SK-N-SH (cell line): ENCODE results near the gene CLEC16A. TPM values are rescaled to one million over a fixed set of nuclear protein-coding genes. Genes with fewer than 3 reads are reported as not detected.
A peak's percentile ranks its signal among the peaks of the same experiment; 100 is the strongest.

Experiments used
- CTCF ChIA-PET: fragments of 300-600, 350-600 bp; formaldehyde crosslinking; extraction: SDS; loops from one replicate; lab custom pipeline; 2021; lab: Yijun Ruan, JAX
- POLR2A ChIA-PET: fragments of 350-600 bp; sonication (Branson Sonifier 250); formaldehyde crosslinking; extraction: SDS; loops from one replicate; lab custom pipeline; 2020; ENCODE audit warnings: antibody characterized with exemption, inconsistent platforms; lab: Yijun Ruan, JAX
- DNase-seq: peaks from one replicate; pipeline ENCODE4 v3.0.0; 2012
- H2AFZ ChIP-seq: fragments of 200-600 bp; sonication (generic); 2 replicates; pipeline ENCODE4 v1.8.1; 2016; ENCODE audit warnings: antibody characterized with exemption, mild to moderate bottlenecking, low read depth
- H3F3A ChIP-seq: fragments of 200-600 bp; sonication (generic); replicated peaks from 2 replicates; pipeline ENCODE3; 2016; ENCODE audit warnings: antibody characterized with exemption, mild to moderate bottlenecking; ENCODE audit not compliant: insufficient read depth
- H3K27ac ChIP-seq, 2 experiments: fragments of 200-500 bp in 1 of 2; fragments of 200-600 bp in 1 of 2; sonication (Bioruptor generic) in 1 of 2; sonication (generic), shearing (Covaris generic) in 1 of 2; 2 replicates each; pipeline versions ENCODE4 v1.5.1 to v1.6.1; 2014 to 2016; ENCODE audit warnings: low read depth in 2 of 2, inconsistent platforms in 1 of 2, low read length in 1 of 2, mild to moderate bottlenecking in 1 of 2, mixed read lengths in 1 of 2
- H3K27me3 ChIP-seq: fragments of 200-600 bp; sonication (generic), shearing (Covaris generic); 2 replicates; pipeline ENCODE4 v1.6.1; 2016; ENCODE audit warnings: mixed run types; ENCODE audit not compliant: insufficient read depth
- H3K36me3 ChIP-seq, 2 experiments: fragments of 200-500 bp in 1 of 2; fragments of 200-600 bp in 1 of 2; sonication (Bioruptor generic) in 1 of 2; sonication (generic) in 1 of 2; replicated peaks in 1 of 2; 2 replicates each; pipeline versions ENCODE3 to v1.5.1; 2014 to 2016; ENCODE audit warnings: low read length in 1 of 2, mild to moderate bottlenecking in 1 of 2; ENCODE audit not compliant: insufficient read depth in 2 of 2, control insufficient read depth in 1 of 2
- H3K4me1 ChIP-seq, 2 experiments: fragments of 200-500 bp in 1 of 2; fragments of 200-600 bp in 1 of 2; sonication (Bioruptor generic) in 1 of 2; sonication (generic), shearing (Covaris generic) in 1 of 2; 2 replicates each; pipeline versions ENCODE4 v1.5.1 to v1.6.1; 2014 to 2016; ENCODE audit warnings: low read depth in 1 of 2, low read length in 1 of 2, mixed run types in 1 of 2; ENCODE audit not compliant: insufficient read depth in 2 of 2, control insufficient read depth in 1 of 2
- H3K4me2 ChIP-seq: fragments of 200-600 bp; sonication (generic), shearing (Covaris generic); 2 replicates; pipeline ENCODE4 v1.6.1; 2017; ENCODE audit warnings: mixed run types
- H3K4me3 ChIP-seq, 2 experiments: fragments of 200-500 bp in 1 of 2; fragments of 200-600 bp in 1 of 2; sonication (Bioruptor generic) in 1 of 2; sonication (generic), shearing (Covaris generic) in 1 of 2; 2 replicates each; pipeline versions ENCODE4 v1.5.1 to v1.8.1; 2014 to 2016; ENCODE audit warnings: low read depth in 2 of 2, inconsistent platforms in 1 of 2, low read length in 1 of 2, mild to moderate bottlenecking in 1 of 2, mixed read lengths in 1 of 2, moderate library complexity in 1 of 2
- H3K79me2 ChIP-seq: fragments of 200-600 bp; sonication (generic); 2 replicates; pipeline ENCODE4 v1.8.1; 2017; ENCODE audit warnings: mild to moderate bottlenecking; ENCODE audit not compliant: insufficient read depth
- H3K9ac ChIP-seq: fragments of 200-600 bp; sonication (generic); 2 replicates; pipeline ENCODE4 v1.6.1; 2017; ENCODE audit warnings: mixed run types
- H3K9me2 ChIP-seq: fragments of 200-600 bp; sonication (generic); 2 replicates; pipeline ENCODE4 v1.6.1; 2017; ENCODE audit warnings: mixed run types
- H3K9me3 ChIP-seq: fragments of 200-600 bp; sonication (generic); 2 replicates; pipeline ENCODE4 v1.6.1; 2017; ENCODE audit warnings: mixed run types, mild to moderate bottlenecking, moderate library complexity
- H4K20me1 ChIP-seq: fragments of 200-600 bp; sonication (generic); 2 replicates; pipeline ENCODE4 v1.6.1; 2017; ENCODE audit warnings: mild to moderate bottlenecking, mixed run types; ENCODE audit not compliant: insufficient read depth
- ELF1 ChIP-seq: IDR thresholded peaks from 2 replicates; pipeline ENCODE4 v1.4.0; 2012
- EZH2phosphoT487 ChIP-seq: fragments of 200-600 bp; sonication (generic); IDR thresholded peaks from 2 replicates; pipeline ENCODE4 v1.6.1; 2017; ENCODE audit warnings: low read depth, mixed run types, mild to moderate bottlenecking, antibody characterized with exemption, moderate library complexity, borderline replicate concordance
- FOSL2 ChIP-seq: IDR thresholded peaks from 2 replicates; pipeline ENCODE4 v1.4.0; 2012; ENCODE audit warnings: low read depth, mild to moderate bottlenecking, moderate library complexity, borderline replicate concordance
- FOXJ3 ChIP-seq: sonication (generic); formaldehyde crosslinking; IDR thresholded peaks from 2 replicates; pipeline ENCODE4 v1.5.1; 2020; ENCODE audit warnings: mild to moderate bottlenecking, missing genetic modification reagents
- FOXM1 ChIP-seq: IDR thresholded peaks from 2 replicates; pipeline ENCODE4 v1.4.0; 2012; ENCODE audit warnings: low read depth, mild to moderate bottlenecking
- GATA2 ChIP-seq: sonication (generic); formaldehyde crosslinking; IDR thresholded peaks from 2 replicates; pipeline ENCODE4 v1.5.0; 2020; ENCODE audit warnings: mild to moderate bottlenecking, missing genetic modification reagents
- MEF2A ChIP-seq: IDR thresholded peaks from 2 replicates; pipeline ENCODE4 v1.4.0; 2012; ENCODE audit warnings: low read depth, borderline replicate concordance
- MXI1 ChIP-seq: IDR thresholded peaks from 2 replicates; pipeline ENCODE4 v1.6.1; 2012; ENCODE audit warnings: mild to moderate bottlenecking, low read depth, low read length, improper control_type of control experiment
- POLR2AphosphoS5 ChIP-seq: IDR thresholded peaks from 2 replicates; pipeline ENCODE4 v1.6.1; 2012; ENCODE audit warnings: low read depth, low read length
- RAD21 ChIP-seq: IDR thresholded peaks from 2 replicates; pipeline ENCODE4 v1.6.1; 2012; ENCODE audit warnings: mild to moderate bottlenecking, low read length
- RFX5 ChIP-seq: IDR thresholded peaks from 2 replicates; pipeline ENCODE4 v1.6.1; 2012; ENCODE audit warnings: mild to moderate bottlenecking, improper control_type of control experiment, low read length
- TAF1 ChIP-seq: IDR thresholded peaks from 2 replicates; pipeline ENCODE4 v1.6.1; 2012; ENCODE audit warnings: low read depth, mild to moderate bottlenecking, low read length, moderate library complexity, borderline replicate concordance
- YY1 ChIP-seq: IDR thresholded peaks from 2 replicates; pipeline ENCODE4 v1.4.0; 2012; ENCODE audit warnings: low read depth, mild to moderate bottlenecking
- WGBS: methylation state at CpG from one replicate; pipeline ENCODE4 v1.1.6; 2017; ENCODE audit warnings: low lambda C conversion rate; 5-methylcytosine and 5-hydroxymethylcytosine counted together
- polyA plus RNA-seq, 3 experiments: library from polyadenylated mRNA; depleted of rRNA; stranded (reverse); fragments of >200 nt; gene quantifications; 2 replicates each; pipeline ENCODE4 v1.2.3, GENCODE V29; 2012
- TF ChIP-seq, protein P1 (sequence below): fragments of 150-350 bp; IDR thresholded peaks from 2 replicates; pipeline ENCODE4 v1.6.1; 2017; ENCODE audit warnings: antibody characterized with exemption, low read length, low read depth, borderline replicate concordance
- TF ChIP-seq, protein P2 (sequence below): fragments of 200-600 bp; sonication (generic); IDR thresholded peaks from 2 replicates; pipeline ENCODE4 v1.6.1; 2017; ENCODE audit warnings: antibody characterized with exemption, mild to moderate bottlenecking, moderate library complexity
- TF ChIP-seq, protein P3 (sequence below): IDR thresholded peaks from 2 replicates; pipeline ENCODE4; 2012
- TF ChIP-seq, protein P4 (sequence below): fragments of 150-350 bp; IDR thresholded peaks from 2 replicates; pipeline ENCODE4 v1.6.1; 2016; ENCODE audit warnings: mild to moderate bottlenecking, low read depth, low read length
- TF ChIP-seq, protein P5 (sequence below): IDR thresholded peaks from 2 replicates; pipeline ENCODE4 v1.4.0; 2012; ENCODE audit warnings: low read depth, borderline replicate concordance

CLEC16A gene
- polyA plus RNA-seq, 1 of the 3 experiments (the other 2 are of a cell fraction) = 13.7 TPM

DNA sequence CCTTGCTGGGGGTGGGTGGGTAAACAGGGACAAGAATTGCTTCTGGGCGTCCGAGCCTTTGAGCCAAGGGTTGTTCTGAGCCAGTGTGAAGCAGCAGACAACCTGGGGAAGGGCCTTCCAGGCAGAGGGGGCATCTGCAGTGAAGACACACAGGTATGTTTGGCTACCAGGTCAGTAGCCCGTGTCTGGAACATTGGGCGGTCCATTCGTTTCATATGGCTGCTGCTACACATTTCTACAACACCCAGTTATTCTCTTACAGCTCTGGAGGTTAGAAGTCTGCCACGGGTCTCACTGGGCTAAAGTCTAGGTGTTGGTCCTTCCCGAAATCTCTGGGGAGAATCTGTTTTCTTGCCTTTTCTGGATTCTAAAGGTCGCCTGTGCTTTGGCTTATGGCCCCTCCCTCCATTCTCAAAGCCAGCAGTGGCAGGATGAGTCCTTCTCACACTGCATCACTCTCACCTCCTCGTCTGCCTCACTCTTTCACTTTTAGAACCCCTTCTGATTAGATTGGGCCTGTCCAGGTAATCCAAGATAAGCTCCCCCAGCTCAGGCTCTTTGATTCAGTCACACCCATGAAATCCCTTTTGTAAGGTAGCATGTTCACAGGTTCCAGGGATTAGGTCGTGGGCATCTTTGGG, 136.1 kb downstream of the CLEC16A start (continued):
- TF ChIP-seq FOXJ3 (CRISPR knock-in tag) (no peak), RAD21 (no peak), ELF1 (no peak), POLR2AphosphoS5 (no peak), EZH2phosphoT487 (no peak), FOSL2 (no peak), RFX5 (no peak)
- TF ChIP-seq, protein P1, sequence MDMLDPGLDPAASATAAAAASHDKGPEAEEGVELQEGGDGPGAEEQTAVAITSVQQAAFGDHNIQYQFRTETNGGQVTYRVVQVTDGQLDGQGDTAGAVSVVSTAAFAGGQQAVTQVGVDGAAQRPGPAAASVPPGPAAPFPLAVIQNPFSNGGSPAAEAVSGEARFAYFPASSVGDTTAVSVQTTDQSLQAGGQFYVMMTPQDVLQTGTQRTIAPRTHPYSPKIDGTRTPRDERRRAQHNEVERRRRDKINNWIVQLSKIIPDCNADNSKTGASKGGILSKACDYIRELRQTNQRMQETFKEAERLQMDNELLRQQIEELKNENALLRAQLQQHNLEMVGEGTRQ = no peak
- TF ChIP-seq, protein P2, sequence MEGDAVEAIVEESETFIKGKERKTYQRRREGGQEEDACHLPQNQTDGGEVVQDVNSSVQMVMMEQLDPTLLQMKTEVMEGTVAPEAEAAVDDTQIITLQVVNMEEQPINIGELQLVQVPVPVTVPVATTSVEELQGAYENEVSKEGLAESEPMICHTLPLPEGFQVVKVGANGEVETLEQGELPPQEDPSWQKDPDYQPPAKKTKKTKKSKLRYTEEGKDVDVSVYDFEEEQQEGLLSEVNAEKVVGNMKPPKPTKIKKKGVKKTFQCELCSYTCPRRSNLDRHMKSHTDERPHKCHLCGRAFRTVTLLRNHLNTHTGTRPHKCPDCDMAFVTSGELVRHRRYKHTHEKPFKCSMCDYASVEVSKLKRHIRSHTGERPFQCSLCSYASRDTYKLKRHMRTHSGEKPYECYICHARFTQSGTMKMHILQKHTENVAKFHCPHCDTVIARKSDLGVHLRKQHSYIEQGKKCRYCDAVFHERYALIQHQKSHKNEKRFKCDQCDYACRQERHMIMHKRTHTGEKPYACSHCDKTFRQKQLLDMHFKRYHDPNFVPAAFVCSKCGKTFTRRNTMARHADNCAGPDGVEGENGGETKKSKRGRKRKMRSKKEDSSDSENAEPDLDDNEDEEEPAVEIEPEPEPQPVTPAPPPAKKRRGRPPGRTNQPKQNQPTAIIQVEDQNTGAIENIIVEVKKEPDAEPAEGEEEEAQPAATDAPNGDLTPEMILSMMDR = no peak
- TF ChIP-seq, protein P3, sequence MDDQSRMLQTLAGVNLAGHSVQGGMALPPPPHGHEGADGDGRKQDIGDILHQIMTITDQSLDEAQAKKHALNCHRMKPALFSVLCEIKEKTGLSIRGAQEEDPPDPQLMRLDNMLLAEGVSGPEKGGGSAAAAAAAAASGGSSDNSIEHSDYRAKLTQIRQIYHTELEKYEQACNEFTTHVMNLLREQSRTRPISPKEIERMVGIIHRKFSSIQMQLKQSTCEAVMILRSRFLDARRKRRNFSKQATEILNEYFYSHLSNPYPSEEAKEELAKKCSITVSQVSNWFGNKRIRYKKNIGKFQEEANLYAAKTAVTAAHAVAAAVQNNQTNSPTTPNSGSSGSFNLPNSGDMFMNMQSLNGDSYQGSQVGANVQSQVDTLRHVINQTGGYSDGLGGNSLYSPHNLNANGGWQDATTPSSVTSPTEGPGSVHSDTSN = no peak

DNA sequence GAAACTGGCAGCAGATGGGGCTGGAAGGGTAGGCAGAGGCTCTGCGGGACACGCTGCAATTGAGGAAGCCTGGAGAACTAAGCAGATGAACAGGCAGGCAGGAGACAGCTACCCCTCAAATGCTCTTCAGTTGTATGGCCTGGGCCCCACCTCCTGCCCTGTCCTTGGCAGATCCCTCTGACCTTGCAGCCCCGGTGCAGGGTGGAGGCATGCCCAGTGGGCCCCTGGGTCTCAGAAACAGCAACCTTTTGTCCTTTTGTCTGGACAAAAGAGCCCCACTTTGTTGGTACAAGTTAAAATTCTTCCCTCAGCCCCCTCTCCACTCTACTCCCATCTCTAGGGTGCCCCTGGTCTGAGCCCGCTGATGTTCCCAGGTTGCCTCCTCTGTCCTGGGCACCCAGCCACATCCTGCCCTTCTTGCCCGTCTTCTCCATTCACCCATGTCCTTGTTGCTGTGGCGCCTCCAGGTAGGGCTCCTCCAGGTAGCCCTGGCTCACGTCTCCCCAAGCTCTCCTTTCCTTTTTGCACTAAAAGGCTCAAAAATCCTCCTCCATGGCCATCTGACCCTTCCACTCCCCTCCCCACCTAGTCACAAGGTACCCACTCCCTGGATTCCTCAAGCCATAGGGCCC, 136.8 kb downstream of the CLEC16A start:
- no peaks in the 10 kb centered on the region for H3K27me3 ChIP-seq
- H3K4me3 ChIP-seq = no peak overlapping the region
- no peak overlapping the region for H2AFZ ChIP-seq
- peaks cover 44 to 66% of the 10 kb centered on the region in 2 experiments for H3K4me1 ChIP-seq
- no peaks in the 10 kb centered on the region for H3K9me3 ChIP-seq
- TF ChIP-seq TAF1 = no peak
- no peak for TF ChIP-seq FOXM1
- TF ChIP-seq, protein P3 = no peak
- TF ChIP-seq MEF2A = no peak
- TF ChIP-seq, protein P4, sequence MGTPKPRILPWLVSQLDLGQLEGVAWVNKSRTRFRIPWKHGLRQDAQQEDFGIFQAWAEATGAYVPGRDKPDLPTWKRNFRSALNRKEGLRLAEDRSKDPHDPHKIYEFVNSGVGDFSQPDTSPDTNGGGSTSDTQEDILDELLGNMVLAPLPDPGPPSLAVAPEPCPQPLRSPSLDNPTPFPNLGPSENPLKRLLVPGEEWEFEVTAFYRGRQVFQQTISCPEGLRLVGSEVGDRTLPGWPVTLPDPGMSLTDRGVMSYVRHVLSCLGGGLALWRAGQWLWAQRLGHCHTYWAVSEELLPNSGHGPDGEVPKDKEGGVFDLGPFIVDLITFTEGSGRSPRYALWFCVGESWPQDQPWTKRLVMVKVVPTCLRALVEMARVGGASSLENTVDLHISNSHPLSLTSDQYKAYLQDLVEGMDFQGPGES = no peak
- TF ChIP-seq GATA2 (CRISPR knock-in tag) = no peak
- no peak for TF ChIP-seq ELF1
- TF ChIP-seq, protein P5, sequence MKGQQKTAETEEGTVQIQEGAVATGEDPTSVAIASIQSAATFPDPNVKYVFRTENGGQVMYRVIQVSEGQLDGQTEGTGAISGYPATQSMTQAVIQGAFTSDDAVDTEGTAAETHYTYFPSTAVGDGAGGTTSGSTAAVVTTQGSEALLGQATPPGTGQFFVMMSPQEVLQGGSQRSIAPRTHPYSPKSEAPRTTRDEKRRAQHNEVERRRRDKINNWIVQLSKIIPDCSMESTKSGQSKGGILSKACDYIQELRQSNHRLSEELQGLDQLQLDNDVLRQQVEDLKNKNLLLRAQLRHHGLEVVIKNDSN = no peak
- no peak for TF ChIP-seq YY1
- TF ChIP-seq, protein P2 = no peak
- no peak for TF ChIP-seq MXI1
- TF ChIP-seq, all 33 proteins: peak for 0
- Histone ChIP-seq H3K36me3 (no peaks in the 10 kb centered on the region), H3F3A (peaks cover 21% of the 10 kb centered on the region), H3K4me2 (no peak overlapping the region), H4K20me1 (no peaks in the 10 kb centered on the region; the same call in 1 of the 2 replicates), H3K27ac (peak overlapping the region in 1 of 2 experiments; percentile 91; a peak in 3 of 4 replicates), H3K79me2 (no peaks in the 10 kb centered on the region), H3K9me2 (no peaks in the 10 kb centered on the region), H3K9ac (no peak overlapping the region)
- no peak for DNase-seq
- WGBS = 100% methylated on average over 7 of the region's 7 CpGs
- ChIA-PET POLR2A (no interaction called here), CTCF (interaction anchor here (0.8 to 1.0 kb wide), 2 partner anchors 110 to 117 kb away, joined by 3 to 4 read pairs; no protein-coding TSS in a partner anchor)
